ENCODE results near the gene ABCA7. TPM values are rescaled to one million over a fixed set of nuclear protein-coding genes. Genes with fewer than 3 reads are reported as not detected.

ABCA7 gene
- polyA plus RNA-seq (2013, experiment 1 of 2), result 8.4 TPM
- 8.4 TPM for polyA plus RNA-seq (2013, experiment 2 of 2)

DNA sequence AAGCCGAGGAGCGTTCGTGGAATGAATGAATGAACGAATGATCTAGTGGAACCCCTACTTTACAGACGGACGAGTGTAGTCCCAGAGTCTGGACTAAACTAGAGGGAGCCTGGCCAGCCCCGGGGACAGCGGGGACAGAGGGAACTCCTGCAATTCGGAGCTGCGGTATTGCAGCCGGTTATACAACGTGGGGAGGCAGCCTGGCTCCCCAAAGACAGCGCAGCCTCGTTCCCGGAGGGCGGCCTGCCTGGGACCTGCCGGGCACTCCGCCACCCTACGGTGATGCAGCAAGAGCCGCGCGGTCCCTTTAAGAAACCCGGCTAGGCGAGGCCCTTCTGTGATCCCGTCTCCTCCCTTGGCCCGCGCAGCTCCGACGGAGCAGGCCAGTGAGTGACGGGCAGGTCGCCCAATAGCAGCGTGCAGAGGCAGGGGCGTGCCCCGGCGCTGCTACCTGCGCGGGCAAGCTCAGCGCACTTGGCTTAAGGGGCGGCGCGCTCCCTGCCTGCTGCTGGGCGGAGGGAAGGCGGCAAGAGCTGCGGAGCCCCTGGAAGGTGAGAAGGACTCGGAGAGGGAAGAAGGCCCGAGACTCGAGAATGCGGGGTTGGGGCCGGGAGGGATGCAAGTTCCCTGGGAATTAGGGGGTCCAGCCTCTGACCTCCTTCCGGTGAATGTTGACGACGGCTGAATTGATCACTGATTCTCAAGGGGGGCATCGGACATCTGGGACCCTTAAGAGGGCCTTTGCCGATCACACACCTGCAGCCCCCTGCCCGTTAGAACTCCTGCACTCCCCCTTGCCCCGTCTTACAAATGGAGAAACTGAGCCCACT lies at the start of gene ABCA7:
Gene ABCA7, plus strand, starts transcription at position 462 of the 830 bp plus-strand sequence. CDS start 1,255 bp downstream, outside the sequence.
- H4K91ac ChIP-seq (ENCODE audit: low read length), result no peak within 1 kb of the TSS
- H3K4me3 ChIP-seq (ENCODE audit: insufficient read depth in 1 of 2, low read depth in 1 of 2, low read length in 2 of 2), result peak within 1 kb of the TSS; percentile 55 to 86
- peak within 1 kb of the TSS; percentile 31 for H2AK5ac ChIP-seq (ENCODE audit: low read length, severe bottlenecking)
- peak within 1 kb of the TSS in 1 of 2 experiments; percentile 49 for H3K23ac ChIP-seq (ENCODE audit: low read length in 2 of 2)
- peak within 1 kb of the TSS; percentile 88 for H3K4me2 ChIP-seq (ENCODE audit: low read length, poor library complexity, severe bottlenecking)
- peak; percentile 96 for DNase-seq
- peak within 1 kb of the TSS; percentile 80 for H3K9ac ChIP-seq (ENCODE audit: low read length)
- H3K4me1 ChIP-seq (ENCODE audit: control insufficient read depth, insufficient read depth, low read depth, low read length), result peaks cover 44% of the 10 kb centered on the region
- WGBS, result 5% methylated on average over 51 of the region's 56 CpGs
- peaks cover 6% of the 10 kb centered on the region for H3K79me1 ChIP-seq (replicated peaks; ENCODE audit: low read length, poor library complexity, severe bottlenecking)
- H3K9me3 ChIP-seq (ENCODE audit: control insufficient read depth, low read length), result no peaks in the 10 kb centered on the region
- no peak within 1 kb of the TSS for H2AFZ ChIP-seq (ENCODE audit: low read depth, low read length)
- no peak within 1 kb of the TSS for H2BK120ac ChIP-seq (ENCODE audit: low read depth, low read length)
- H3K27me3 ChIP-seq (ENCODE audit: control insufficient read depth in 1 of 2, insufficient read depth in 1 of 2, low read length in 2 of 2), result no peaks in the 10 kb centered on the region
- H3K14ac ChIP-seq (ENCODE audit: low read length in 2 of 2), result no peak within 1 kb of the TSS
- H3K36me3 ChIP-seq (ENCODE audit: control insufficient read depth in 1 of 2, insufficient read depth in 2 of 2, low read depth in 1 of 2, low read length in 2 of 2), result peaks cover 26 to 70% of the 10 kb centered on the region in 2 experiments
- peak within 1 kb of the TSS in 1 of 2 experiments; percentile 49 for H2BK12ac ChIP-seq (ENCODE audit: low read length in 2 of 2)
- peak within 1 kb of the TSS in 1 of 2 experiments; percentile 62 for H3K4ac ChIP-seq (ENCODE audit: low read depth in 1 of 2, low read length in 2 of 2)
- H4K8ac ChIP-seq (ENCODE audit: low read length), result peak within 1 kb of the TSS; percentile 66
- peak within 1 kb of the TSS in 1 of 2 experiments; percentile 34 for H3K18ac ChIP-seq (ENCODE audit: low read depth in 1 of 2, low read length in 2 of 2)
- peak within 1 kb of the TSS; percentile 74 for H2BK15ac ChIP-seq (ENCODE audit: low read depth, poor library complexity, severe bottlenecking)
- H3K27ac ChIP-seq (ENCODE audit: low read length, poor library complexity, severe bottlenecking), result peak within 1 kb of the TSS; percentile 68
- no peak within 1 kb of the TSS for H2BK5ac ChIP-seq (ENCODE audit: low read depth, low read length, poor library complexity, severe bottlenecking)

GRCh38 chr19:990119-990571 lies 49.8 kb upstream of the ABCA7 start:
- Histone ChIP-seq H2BK15ac (ENCODE audit: low read depth, poor library complexity, severe bottlenecking) (no peak overlapping the region), H3K9me3 (ENCODE audit: control insufficient read depth, low read length) (no peaks in the 10 kb centered on the region), H3K9ac (ENCODE audit: low read length) (no peak overlapping the region), H3K27ac (ENCODE audit: low read length, poor library complexity, severe bottlenecking) (no peak overlapping the region), H3K79me1 (replicated peaks; ENCODE audit: low read length, poor library complexity, severe bottlenecking) (peaks cover 9% of the 10 kb centered on the region), H2BK12ac (ENCODE audit: low read length in 2 of 2) (no peak overlapping the region), H3K14ac (ENCODE audit: low read length in 2 of 2) (no peak overlapping the region), H3K36me3 (ENCODE audit: control insufficient read depth in 1 of 2, insufficient read depth in 2 of 2, low read depth in 1 of 2, low read length in 2 of 2) (peaks cover 30 to 88% of the 10 kb centered on the region in 2 experiments), H2AFZ (ENCODE audit: low read depth, low read length) (no peak overlapping the region), H3K18ac (ENCODE audit: low read depth in 1 of 2, low read length in 2 of 2) (no peak overlapping the region), H3K4me2 (ENCODE audit: low read length, poor library complexity, severe bottlenecking) (no peak overlapping the region), H4K91ac (ENCODE audit: low read length) (no peak overlapping the region), H3K4me1 (ENCODE audit: control insufficient read depth, insufficient read depth, low read depth, low read length) (peaks cover 50% of the 10 kb centered on the region), H3K4ac (ENCODE audit: low read depth in 1 of 2, low read length in 2 of 2) (no peak overlapping the region), H2BK5ac (ENCODE audit: low read depth, low read length, poor library complexity, severe bottlenecking) (no peak overlapping the region), H3K27me3 (ENCODE audit: control insufficient read depth in 1 of 2, insufficient read depth in 1 of 2, low read length in 2 of 2) (peaks cover 0 to 1% of the 10 kb centered on the region in 2 experiments), H2BK120ac (ENCODE audit: low read depth, low read length) (no peak overlapping the region), H2AK5ac (ENCODE audit: low read length, severe bottlenecking) (no peak overlapping the region), H4K8ac (ENCODE audit: low read length) (no peak overlapping the region), H3K4me3 (ENCODE audit: insufficient read depth in 1 of 2, low read depth in 1 of 2, low read length in 2 of 2) (no peak overlapping the region), H3K23ac (ENCODE audit: low read length in 2 of 2) (no peak overlapping the region)
- no peak for DNase-seq
- 87% methylated on average over 27 of the region's 27 CpGs for WGBS

DNA sequence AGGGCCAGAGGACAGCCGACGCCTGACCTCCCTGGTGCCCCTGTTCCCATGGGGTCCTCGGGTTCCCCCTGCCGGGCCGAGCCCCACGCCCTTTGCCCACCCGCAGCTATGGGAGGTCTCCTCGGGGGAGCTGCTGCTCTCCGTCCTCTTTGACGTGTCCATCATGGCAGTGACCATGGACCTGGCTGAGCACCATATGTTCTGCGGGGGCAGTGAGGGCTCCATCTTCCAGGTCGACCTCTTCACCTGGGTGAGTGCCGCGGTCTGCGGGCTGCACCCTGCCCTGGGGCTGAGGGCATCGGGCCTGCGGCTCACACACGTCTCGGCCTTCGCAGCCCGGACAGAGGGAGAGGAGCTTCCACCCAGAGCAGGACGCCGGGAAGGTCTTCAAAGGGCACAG lies 49.2 kb upstream of the ABCA7 start:
- no peak overlapping the region for H3K27ac ChIP-seq (ENCODE audit: low read length, poor library complexity, severe bottlenecking)
- H3K14ac ChIP-seq (ENCODE audit: low read length in 2 of 2), result no peak overlapping the region
- no peak overlapping the region for H3K9ac ChIP-seq (ENCODE audit: low read length)
- no peak overlapping the region for H3K4me3 ChIP-seq (ENCODE audit: insufficient read depth in 1 of 2, low read depth in 1 of 2, low read length in 2 of 2)
- H2BK5ac ChIP-seq (ENCODE audit: low read depth, low read length, poor library complexity, severe bottlenecking), result no peak overlapping the region
- no peak overlapping the region for H2BK12ac ChIP-seq (ENCODE audit: low read length in 2 of 2)
- peaks cover 56% of the 10 kb centered on the region for H3K4me1 ChIP-seq (ENCODE audit: control insufficient read depth, insufficient read depth, low read depth, low read length)
- H4K8ac ChIP-seq (ENCODE audit: low read length), result no peak overlapping the region
- DNase-seq, result no peak
- no peak overlapping the region for H3K4me2 ChIP-seq (ENCODE audit: low read length, poor library complexity, severe bottlenecking)
- H3K79me1 ChIP-seq (replicated peaks; ENCODE audit: low read length, poor library complexity, severe bottlenecking), result peaks cover 9% of the 10 kb centered on the region
- no peak overlapping the region for H2BK15ac ChIP-seq (ENCODE audit: low read depth, poor library complexity, severe bottlenecking)
- 95% methylated on average over 23 of the region's 23 CpGs for WGBS
- no peak overlapping the region for H4K91ac ChIP-seq (ENCODE audit: low read length)
- H2AFZ ChIP-seq (ENCODE audit: low read depth, low read length), result no peak overlapping the region
- no peak overlapping the region for H2BK120ac ChIP-seq (ENCODE audit: low read depth, low read length)
- no peak overlapping the region for H2AK5ac ChIP-seq (ENCODE audit: low read length, severe bottlenecking)
- no peak overlapping the region for H3K18ac ChIP-seq (ENCODE audit: low read depth in 1 of 2, low read length in 2 of 2)
- H3K27me3 ChIP-seq (ENCODE audit: control insufficient read depth in 1 of 2, insufficient read depth in 1 of 2, low read length in 2 of 2), result peaks cover 2 to 5% of the 10 kb centered on the region in 2 experiments
- no peak overlapping the region for H3K4ac ChIP-seq (ENCODE audit: low read depth in 1 of 2, low read length in 2 of 2)
- H3K9me3 ChIP-seq (ENCODE audit: control insufficient read depth, low read length), result no peaks in the 10 kb centered on the region
- H3K23ac ChIP-seq (ENCODE audit: low read length in 2 of 2), result no peak overlapping the region
- peaks cover 30 to 91% of the 10 kb centered on the region in 2 experiments for H3K36me3 ChIP-seq (ENCODE audit: control insufficient read depth in 1 of 2, insufficient read depth in 2 of 2, low read depth in 1 of 2, low read length in 2 of 2)

GRCh38 chr19:991174-991931 lies 48.6 kb upstream of the ABCA7 start:
- no peak overlapping the region for H3K4me2 ChIP-seq (ENCODE audit: low read length, poor library complexity, severe bottlenecking)
- H2BK120ac ChIP-seq (ENCODE audit: low read depth, low read length), result no peak overlapping the region
- H4K91ac ChIP-seq (ENCODE audit: low read length), result no peak overlapping the region
- H3K4me3 ChIP-seq (ENCODE audit: insufficient read depth in 1 of 2, low read depth in 1 of 2, low read length in 2 of 2), result no peak overlapping the region
- peaks cover 8 to 12% of the 10 kb centered on the region in 2 experiments for H3K27me3 ChIP-seq (ENCODE audit: control insufficient read depth in 1 of 2, insufficient read depth in 1 of 2, low read length in 2 of 2)
- H2BK5ac ChIP-seq (ENCODE audit: low read depth, low read length, poor library complexity, severe bottlenecking), result no peak overlapping the region
- H3K36me3 ChIP-seq (ENCODE audit: control insufficient read depth in 1 of 2, insufficient read depth in 2 of 2, low read depth in 1 of 2, low read length in 2 of 2), result peaks cover 26 to 87% of the 10 kb centered on the region in 2 experiments
- WGBS, result 93% methylated on average over 26 of the region's 47 CpGs
- no peak overlapping the region for H3K27ac ChIP-seq (ENCODE audit: low read length, poor library complexity, severe bottlenecking)
- H3K4ac ChIP-seq (ENCODE audit: low read depth in 1 of 2, low read length in 2 of 2), result no peak overlapping the region
- peaks cover 62% of the 10 kb centered on the region for H3K4me1 ChIP-seq (ENCODE audit: control insufficient read depth, insufficient read depth, low read depth, low read length)
- H3K79me1 ChIP-seq (replicated peaks; ENCODE audit: low read length, poor library complexity, severe bottlenecking), result peaks cover 9% of the 10 kb centered on the region
- no peak overlapping the region for H3K9ac ChIP-seq (ENCODE audit: low read length)
- no peak overlapping the region for H4K8ac ChIP-seq (ENCODE audit: low read length)
- DNase-seq, result peak; percentile 56
- no peaks in the 10 kb centered on the region for H3K9me3 ChIP-seq (ENCODE audit: control insufficient read depth, low read length)
- no peak overlapping the region for H3K14ac ChIP-seq (ENCODE audit: low read length in 2 of 2)
- H2BK15ac ChIP-seq (ENCODE audit: low read depth, poor library complexity, severe bottlenecking), result no peak overlapping the region
- H3K18ac ChIP-seq (ENCODE audit: low read depth in 1 of 2, low read length in 2 of 2), result no peak overlapping the region
- no peak overlapping the region for H2AFZ ChIP-seq (ENCODE audit: low read depth, low read length)
- H3K23ac ChIP-seq (ENCODE audit: low read length in 2 of 2), result no peak overlapping the region
- no peak overlapping the region for H2BK12ac ChIP-seq (ENCODE audit: low read length in 2 of 2)
- no peak overlapping the region for H2AK5ac ChIP-seq (ENCODE audit: low read length, severe bottlenecking)

Data from mesenchymal stem cell (in vitro differentiated cells and primary cell).